ENCODE measurements around the gene SKIC2. TPM values are rescaled to one million over a fixed set of nuclear protein-coding genes. Genes with fewer than 3 reads are reported as not detected.
"Not testable (repeated sequence)": the region's sequence is repeated elsewhere in the genome, so short reads cannot be mapped to it uniquely, and the experiment has no call there.

The SKIC2 gene
- total RNA-seq, 1 donor from 2014 or later: 31.5 TPM

- DNase-seq; intact Hi-C loops (cut with micrococcal nuclease): not testable (repeated sequence)
- ATAC-seq: peak; percentile 90
Measured at GRCh38 chr6:31981744-31982143, 22.8 kb downstream of the SKIC2 start, which contains the start of gene C4A. Gene C4A, plus strand, starts transcription at chr6:31982057. Its CDS starts 51 bp downstream, at chr6:31982108.

GRCh38 chr6:31989363-31989762 is 30.4 kb downstream of the SKIC2 start:
- ATAC-seq; DNase-seq; intact Hi-C loops (cut with micrococcal nuclease): not testable (repeated sequence)

DNA sequence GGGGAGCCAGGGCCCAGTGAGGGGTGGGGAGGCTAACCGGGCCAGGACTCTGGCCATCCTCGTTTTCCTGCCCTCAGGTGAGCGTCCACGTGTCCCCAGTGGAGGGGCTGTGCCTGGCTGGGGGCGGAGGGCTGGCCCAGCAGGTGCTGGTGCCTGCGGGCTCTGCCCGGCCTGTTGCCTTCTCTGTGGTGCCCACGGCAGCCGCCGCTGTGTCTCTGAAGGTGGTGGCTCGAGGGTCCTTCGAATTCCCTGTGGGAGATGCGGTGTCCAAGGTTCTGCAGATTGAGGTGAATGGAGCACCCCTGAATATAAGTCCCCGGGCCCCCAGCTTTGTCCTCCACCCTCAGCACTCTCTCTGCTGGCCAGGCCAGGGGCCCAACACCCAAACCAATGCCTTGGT is 35.4 kb downstream of the SKIC2 start:
- intact Hi-C loops (cut with micrococcal nuclease); ATAC-seq; DNase-seq: not testable (repeated sequence)

- intact Hi-C loops (cut with micrococcal nuclease); DNase-seq; ATAC-seq: not testable (repeated sequence)
Measured at GRCh38 chr6:31996385-31996784, 37.4 kb downstream of the SKIC2 start.

DNA sequence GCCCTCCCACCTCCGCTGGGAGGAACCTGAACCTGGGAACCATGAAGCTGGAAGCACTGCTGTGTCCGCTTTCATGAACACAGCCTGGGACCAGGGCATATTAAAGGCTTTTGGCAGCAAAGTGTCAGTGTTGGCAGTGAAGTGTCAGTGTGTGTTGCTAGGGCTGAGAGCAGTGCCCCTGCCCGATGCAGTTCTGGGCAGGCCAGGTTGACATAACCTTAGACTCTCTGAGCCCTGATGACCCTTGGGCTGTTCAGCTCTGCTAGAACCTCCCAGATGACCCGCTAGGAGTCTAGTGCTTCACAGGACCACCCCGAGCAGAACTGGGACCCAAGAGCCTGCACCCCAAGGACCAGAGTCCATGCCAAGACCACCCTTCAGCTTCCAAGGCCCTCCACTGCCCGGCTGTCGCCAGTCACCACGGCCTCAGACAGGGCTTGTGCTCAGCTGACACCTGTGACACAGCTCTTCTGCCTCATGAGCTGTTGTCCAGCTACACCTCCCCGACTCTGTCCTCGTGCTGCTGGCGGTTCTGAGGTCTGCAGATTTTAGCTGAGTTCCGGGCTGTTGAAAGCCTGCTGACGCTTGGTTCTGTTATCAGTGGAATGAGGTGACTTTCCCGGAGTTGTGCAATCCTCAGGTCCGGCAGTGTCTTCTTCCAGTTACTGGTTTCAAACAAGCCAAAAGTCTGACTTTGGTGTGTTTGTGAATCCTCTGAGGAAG is 43.7 kb downstream of the SKIC2 start:
- ATAC-seq: peak; percentile 50
- DNase-seq; intact Hi-C loops (cut with micrococcal nuclease): not testable (repeated sequence)

- ATAC-seq: peak; percentile 3
- DNase-seq; intact Hi-C loops (cut with micrococcal nuclease): not testable (repeated sequence)
Measured at GRCh38 chr6:32003301-32003700, 44.3 kb downstream of the SKIC2 start.

- intact Hi-C loops (cut with micrococcal nuclease); DNase-seq; ATAC-seq: not testable (repeated sequence)
Measured at GRCh38 chr6:32004393-32004792, 45.4 kb downstream of the SKIC2 start.

GRCh38 chr6:32004864-32005537 is 46.0 kb downstream of the SKIC2 start:
- ATAC-seq; intact Hi-C loops (cut with micrococcal nuclease); DNase-seq: not testable (repeated sequence)

- peak; percentile 49 for DNase-seq
- peak; percentile 35 for ATAC-seq
- intact Hi-C loops (cut with micrococcal nuclease): not testable (repeated sequence)
Measured at GRCh38 chr6:32005538-32005880, 46.5 kb downstream of the SKIC2 start.

- ATAC-seq; intact Hi-C loops (cut with micrococcal nuclease); DNase-seq: not testable (repeated sequence)
Measured at GRCh38 chr6:32005991-32006529, 47.1 kb downstream of the SKIC2 start.

GRCh38 chr6:32007086-32007485 is 48.1 kb downstream of the SKIC2 start:
- ATAC-seq; intact Hi-C loops (cut with micrococcal nuclease): not testable (repeated sequence)
- DNase-seq: peak; percentile 12

DNA sequence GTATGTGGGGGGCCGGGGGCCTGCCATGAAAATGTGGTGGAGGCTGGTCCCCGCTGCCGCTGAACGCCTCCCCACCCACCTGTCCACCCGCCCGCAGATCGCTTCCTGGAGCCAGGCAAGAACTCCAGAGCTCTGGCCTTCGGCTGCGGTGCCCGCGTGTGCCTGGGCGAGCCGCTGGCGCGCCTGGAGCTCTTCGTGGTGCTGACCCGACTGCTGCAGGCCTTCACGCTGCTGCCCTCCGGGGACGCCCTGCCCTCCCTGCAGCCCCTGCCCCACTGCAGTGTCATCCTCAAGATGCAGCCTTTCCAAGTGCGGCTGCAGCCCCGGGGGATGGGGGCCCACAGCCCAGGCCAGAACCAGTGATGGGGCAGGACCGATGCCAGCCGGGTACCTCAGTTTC is 49.1 kb downstream of the SKIC2 start:
- intact Hi-C loops (cut with micrococcal nuclease); DNase-seq; ATAC-seq: not testable (repeated sequence)

DNA sequence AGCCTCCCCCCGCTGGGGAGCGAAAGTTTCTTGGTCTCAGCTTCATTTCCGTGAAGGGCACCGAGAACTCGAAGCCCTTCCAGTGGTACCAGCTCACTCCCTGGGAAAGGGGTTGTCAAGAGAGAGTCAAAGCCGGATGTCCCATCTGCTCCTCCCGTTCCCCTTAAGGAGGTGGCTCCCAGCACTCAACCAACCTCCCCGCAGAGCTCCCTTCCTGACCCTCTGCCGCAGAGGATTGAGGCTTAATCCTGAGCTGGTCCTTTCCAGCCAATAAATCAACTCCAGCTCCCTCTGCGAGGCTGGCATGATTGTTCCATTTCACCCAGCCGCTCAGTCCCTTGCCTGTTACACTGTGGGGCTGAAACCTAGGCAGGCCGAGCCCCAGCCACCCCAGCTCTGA is 49.6 kb downstream of the SKIC2 start:
- DNase-seq: not testable (repeated sequence)

GRCh38 chr6:32009537-32009936 is 50.6 kb downstream of the SKIC2 start:
- intact Hi-C loops (cut with micrococcal nuclease); DNase-seq: not testable (repeated sequence)

More for the DNA sequence above, 49.6 kb downstream of the SKIC2 start:
- ATAC-seq; intact Hi-C loops (cut with micrococcal nuclease): not testable (repeated sequence)

GRCh38 chr6:32010856-32011530 is 52.0 kb downstream of the SKIC2 start:
- intact Hi-C loops (cut with micrococcal nuclease); DNase-seq; ATAC-seq: not testable (repeated sequence)

More at GRCh38 chr6:32009537-32009936, 50.6 kb downstream of the SKIC2 start:
- ATAC-seq: not testable (repeated sequence)

DNA sequence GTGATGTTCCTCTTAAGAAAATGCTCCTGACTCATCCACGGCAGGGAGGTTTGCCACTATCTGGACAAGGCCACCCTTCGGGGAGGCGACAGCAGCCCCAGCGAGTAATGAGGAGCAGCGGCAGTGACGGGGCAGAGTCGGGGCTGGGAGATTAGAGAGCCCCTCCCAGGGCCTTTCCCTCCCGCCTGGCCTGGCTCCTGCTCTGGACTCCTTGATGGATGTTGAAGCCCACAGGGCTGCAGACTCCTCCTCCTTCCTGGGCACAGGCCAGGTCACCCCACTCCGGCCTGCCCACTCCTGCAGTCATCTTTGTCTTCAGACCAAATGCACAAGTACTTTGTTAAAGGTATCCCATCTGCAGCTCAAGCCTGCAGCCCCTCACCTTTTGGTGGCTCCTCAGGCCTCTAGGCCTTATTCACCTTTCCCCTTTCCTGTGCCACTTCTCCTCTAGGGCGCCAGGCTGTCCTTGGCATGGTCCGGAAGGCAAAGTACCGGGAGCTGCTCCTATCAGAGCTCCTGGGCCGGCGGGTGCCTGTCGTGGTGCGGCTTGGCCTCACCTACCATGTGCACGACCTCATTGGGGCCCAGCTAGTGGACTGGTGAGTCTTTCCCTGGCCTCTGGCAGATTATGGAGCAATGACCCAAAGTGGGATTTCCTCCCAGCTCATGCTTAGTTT is 54.1 kb downstream of the SKIC2 start:
- DNase-seq (peak; percentile 36), ATAC-seq (peak; percentile 13)
- intact Hi-C loops (cut with micrococcal nuclease): not testable (repeated sequence)

- intact Hi-C loops (cut with micrococcal nuclease); ATAC-seq; DNase-seq: not testable (repeated sequence)
Measured at GRCh38 chr6:32013738-32014137, 54.8 kb downstream of the SKIC2 start.

DNA sequence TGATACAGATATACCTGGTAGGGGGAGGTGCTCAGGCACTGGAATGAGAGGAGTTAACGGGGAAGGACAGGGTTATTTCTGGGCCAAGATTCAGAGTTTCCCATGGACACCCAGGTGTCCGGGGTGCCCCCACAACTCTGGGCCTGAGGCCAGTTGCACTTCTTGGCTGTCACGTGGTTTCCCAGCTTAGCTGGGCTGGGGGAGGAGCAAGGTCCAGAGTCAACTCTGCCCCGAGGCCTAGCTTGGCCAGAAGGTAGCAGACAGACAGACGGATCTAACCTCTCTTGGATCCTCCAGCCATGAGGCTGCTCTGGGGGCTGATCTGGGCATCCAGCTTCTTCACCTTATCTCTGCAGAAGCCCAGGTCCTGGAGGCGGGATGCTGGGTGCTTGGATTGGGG is 55.6 kb downstream of the SKIC2 start, which contains the start of gene C4B:
Gene C4B (plus strand): TSS at position 249 of the 400 bp plus-strand sequence. CDS start 51 bp downstream, at position 300.
- intact Hi-C loops (cut with micrococcal nuclease); DNase-seq: not testable (repeated sequence)
- peak; percentile 86 for ATAC-seq
